HG02852 (cell line): ENCODE results near the gene CPSF2.
"Not testable (repeated sequence)": the region's sequence is repeated elsewhere in the genome, so short reads cannot be mapped to it uniquely, and the experiment has no call there.

Experiments
- ATAC-seq: cut with Tn5 transposase; IDR thresholded peaks from one replicate; pipeline ENCODE4 v1.9.1; 2021; ENCODE audit warnings: mild to moderate bottlenecking, moderate library complexity; ENCODE audit not compliant: unreplicated experiment

CPSF2 gene

DNA sequence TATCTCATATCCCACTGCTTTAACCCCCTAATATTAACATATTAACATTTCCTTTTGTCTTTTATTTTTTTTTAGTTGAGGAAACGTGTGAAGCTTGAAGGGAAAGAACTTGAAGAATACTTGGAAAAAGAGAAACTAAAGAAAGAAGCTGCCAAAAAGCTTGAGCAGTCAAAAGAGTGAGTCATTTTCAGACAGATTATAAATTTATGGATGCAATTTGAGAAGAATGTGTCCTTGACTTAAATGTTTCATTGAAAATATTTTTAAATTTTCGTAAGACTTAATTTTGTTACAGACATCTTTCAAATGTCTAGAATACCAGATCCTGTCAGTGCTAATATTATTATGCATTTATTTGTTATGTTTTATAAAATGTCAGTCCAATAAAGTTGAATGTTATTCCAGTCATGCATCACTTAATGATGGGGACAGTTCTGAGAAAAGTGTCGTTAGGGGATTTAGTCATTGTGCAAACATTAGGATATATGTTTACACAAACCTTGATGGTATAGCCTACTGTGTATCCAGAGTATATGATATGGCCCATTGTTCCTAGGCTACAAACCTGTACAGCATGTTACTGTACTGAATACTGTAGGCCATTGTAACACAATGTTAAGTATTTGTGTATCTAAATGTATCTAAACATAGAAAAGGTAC, 32.6 kb downstream of the CPSF2 start:
- ATAC-seq: no peak

GRCh38 chr14:92160619-92161018, 38.9 kb downstream of the CPSF2 start:
- no peak for ATAC-seq

DNA sequence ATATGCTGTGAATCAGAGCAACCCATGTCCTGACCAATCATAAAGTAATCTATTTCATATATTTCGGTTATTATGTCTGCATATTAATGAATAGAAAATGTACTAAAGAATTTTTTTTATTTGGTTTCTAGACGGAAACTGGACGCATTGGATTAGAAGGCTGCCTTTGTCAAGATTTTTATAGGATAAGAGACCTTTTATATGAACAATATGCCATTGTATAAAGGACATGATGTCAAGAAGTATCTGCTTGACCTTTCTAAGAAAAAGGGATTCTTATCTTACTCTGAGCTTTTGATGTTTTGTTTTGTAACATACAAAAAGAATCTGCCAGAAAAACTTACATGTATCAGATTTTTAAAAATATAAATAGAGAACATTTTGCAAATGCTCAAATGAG, 39.8 kb downstream of the CPSF2 start:
- no peak for ATAC-seq

DNA sequence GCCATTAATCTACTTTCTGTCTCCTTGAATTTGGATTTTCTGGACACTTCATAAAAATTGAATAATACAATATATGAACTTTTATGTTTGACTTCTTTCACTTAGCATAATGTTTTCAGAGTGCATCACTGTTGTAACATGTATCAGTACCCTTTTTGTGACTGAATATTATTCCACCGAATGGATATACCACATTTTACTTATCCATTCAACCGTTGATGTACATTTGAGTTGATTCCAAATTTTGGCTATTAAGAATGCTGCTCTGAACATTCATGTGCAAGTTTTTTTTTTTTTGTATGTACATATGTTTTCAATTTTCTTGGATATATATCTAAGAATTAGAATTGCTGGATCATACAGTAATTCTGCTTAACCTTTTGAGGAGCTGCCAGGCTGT, 43.2 kb downstream of the CPSF2 start:
- ATAC-seq: no peak

DNA sequence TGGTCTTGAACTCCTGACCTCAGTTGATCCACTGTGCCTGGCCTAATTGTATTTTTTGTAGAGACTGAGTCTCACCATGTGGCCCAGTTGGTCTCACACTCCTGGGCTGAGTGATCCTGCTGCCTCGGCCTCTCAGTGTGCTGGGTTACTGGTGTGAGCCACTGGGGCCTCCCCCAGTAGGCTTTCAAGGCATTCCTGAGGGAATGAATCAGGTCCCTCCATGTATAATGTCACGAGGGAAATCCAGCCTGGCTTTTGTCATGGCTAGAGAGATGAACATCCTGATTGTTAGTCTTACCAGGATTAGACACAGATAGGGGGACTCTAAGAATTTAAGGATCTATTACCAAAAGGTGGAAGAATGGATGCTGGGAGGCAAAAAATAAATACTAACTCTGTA, 51.9 kb downstream of the CPSF2 start:
- no peak for ATAC-seq

DNA sequence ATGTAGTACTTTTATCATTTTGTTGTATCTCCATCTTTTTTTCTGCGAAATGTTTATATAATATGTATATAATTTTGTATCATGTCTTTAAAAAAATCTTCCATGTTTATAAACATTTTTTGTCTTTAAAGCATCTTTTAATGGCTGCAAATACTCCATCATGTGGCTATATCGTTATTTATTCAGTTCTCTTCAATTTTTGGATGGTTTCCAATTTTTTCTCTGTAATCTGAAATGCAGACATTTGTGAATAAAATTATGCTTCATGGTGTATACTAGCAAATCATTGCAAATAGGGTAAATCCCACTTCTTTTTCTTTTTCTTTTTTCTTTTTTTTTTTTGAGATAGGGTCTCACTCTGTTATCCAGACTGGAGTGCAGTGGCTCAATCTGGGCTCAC, 54.0 kb downstream of the CPSF2 start:
- no peak for ATAC-seq

DNA sequence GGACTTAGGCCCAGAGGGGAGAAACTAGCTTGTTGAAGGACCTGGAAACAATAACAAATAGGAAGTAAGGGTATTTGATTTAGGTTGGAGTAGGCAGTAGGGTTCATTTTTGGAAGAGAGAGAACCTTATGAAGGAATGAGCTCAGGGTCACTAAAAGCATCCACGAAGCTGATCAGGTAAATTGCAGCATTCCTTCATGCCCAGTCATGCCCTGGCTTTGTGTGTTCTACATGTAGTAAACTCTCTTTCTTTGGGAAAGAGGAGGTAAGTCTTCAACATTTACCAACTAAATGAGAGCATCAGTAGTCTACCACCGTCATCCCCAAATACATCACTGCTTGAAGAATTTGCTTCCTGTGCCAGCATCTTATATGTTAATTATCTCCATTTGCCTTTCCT, 54.7 kb downstream of the CPSF2 start:
- ATAC-seq: no peak

GRCh38 chr14:92179178-92179577, 57.4 kb downstream of the CPSF2 start:
- ATAC-seq: not testable (repeated sequence)

- ATAC-seq: no peak
Measured at GRCh38 chr14:92185559-92185958, 63.8 kb downstream of the CPSF2 start.

- ATAC-seq: not testable (repeated sequence)
Measured at GRCh38 chr14:92187616-92188015, 65.8 kb downstream of the CPSF2 start.

GRCh38 chr14:92190768-92191167, 69.0 kb downstream of the CPSF2 start:
- ATAC-seq: no peak

- ATAC-seq: no peak
Measured at GRCh38 chr14:92198804-92199203, 77.0 kb downstream of the CPSF2 start.

GRCh38 chr14:92199763-92200162, 78.0 kb downstream of the CPSF2 start:
- ATAC-seq: no peak

DNA sequence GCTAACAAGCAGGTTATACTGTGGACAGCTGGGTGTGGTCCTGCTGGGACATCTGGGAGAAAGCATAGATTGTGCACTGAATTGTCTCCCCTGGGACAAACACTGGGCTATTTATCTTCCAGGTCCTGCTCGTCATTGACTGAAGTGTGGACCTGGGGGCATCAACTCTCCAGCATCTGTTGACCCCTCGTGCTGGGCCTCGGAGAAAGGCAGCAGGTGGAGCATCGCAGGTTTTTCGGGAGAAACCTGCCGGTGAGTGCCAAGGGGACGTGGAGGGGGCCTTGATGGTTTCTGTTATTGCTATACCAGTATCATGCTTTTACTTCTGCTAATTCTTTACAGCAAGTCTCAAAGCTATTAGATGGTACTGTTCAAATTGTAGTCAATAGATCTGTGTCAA, 81.3 kb downstream of the CPSF2 start:
- no peak for ATAC-seq

DNA sequence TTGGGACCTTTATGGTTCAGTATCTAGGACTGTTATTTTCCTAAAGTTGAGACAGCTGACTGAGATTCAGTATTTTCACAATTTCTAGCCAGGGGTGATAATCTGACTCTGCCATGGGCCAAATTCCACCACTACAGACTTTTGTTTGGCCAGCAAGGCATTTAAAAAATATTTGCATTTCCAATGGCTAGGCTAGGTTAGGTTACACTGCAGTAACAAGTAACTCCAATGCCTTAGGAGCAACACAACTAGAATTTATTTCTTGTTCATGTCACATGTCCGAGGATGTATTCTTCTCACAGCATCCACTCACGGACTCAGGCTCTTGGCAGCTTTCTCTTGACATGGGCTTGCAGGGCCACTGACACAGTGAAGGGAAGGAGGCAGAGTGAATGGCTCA, 83.0 kb downstream of the CPSF2 start:
- no peak for ATAC-seq

- no peak for ATAC-seq
Measured at GRCh38 chr14:92207012-92207927, 85.5 kb downstream of the CPSF2 start.

DNA sequence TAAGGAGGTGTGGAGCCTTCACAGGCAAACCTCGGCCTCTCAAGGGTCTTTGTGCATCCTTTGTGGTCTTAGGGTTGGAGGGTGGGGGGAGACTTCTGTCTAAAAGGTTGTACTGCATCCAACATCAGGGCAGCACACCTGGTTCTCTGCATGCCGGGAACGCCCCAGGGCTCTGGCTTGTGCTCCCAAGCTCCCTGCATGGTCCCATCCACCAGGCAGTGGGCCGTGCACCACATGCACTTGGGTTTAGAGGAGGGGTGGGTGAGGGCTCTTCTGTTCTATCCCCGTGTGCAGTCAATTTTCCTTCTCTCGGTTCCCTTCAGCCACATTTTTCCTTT, 86.1 kb downstream of the CPSF2 start:
- ATAC-seq: no peak

- no peak for ATAC-seq
Measured at GRCh38 chr14:92209141-92209540, 87.4 kb downstream of the CPSF2 start.

GRCh38 chr14:92213125-92213524, 91.4 kb downstream of the CPSF2 start:
- ATAC-seq: not testable (repeated sequence)

GRCh38 chr14:92215579-92215978, 93.8 kb downstream of the CPSF2 start:
- ATAC-seq: no peak

GRCh38 chr14:92217936-92218335, 96.2 kb downstream of the CPSF2 start:
- ATAC-seq: no peak
